Measurements from ENCODE around the gene MPZL2.

GRCh38 chr11:118229274-118229847 lies 34.7 kb downstream of the MPZL2 start:
- TF ChIP-seq GATA2 (IDR thresholded peaks at IDR 0.05; ENCODE audit: low read depth, low read length), result no peak
- TF ChIP-seq GATA3 (IDR thresholded peaks at IDR 0.05; ENCODE audit: low read depth, low read length), result no peak

Data from SH-SY5Y (cell line).